Testis (tissue), 3 donors: ENCODE measurements around the gene GRIP1. TPM values are rescaled to one million over a fixed set of nuclear protein-coding genes. Genes with fewer than 3 reads are reported as not detected.
A peak's percentile ranks its signal among the peaks of the same experiment; 100 is the strongest.

Experiments
- DNase-seq: peaks from one replicate; pipeline ENCODE4 v3.0.0-alpha.2; 2019
- H3K27ac ChIP-seq, 2 donors: fragments of 200-600 bp; sonication (generic); one replicate each; pipeline ENCODE4 v1.5.1; 2019
- H3K27me3 ChIP-seq: fragments of 200-600 bp; sonication (generic); one replicate; pipeline ENCODE4 v1.5.1; 2019
- H3K36me3 ChIP-seq: fragments of 200-600 bp; sonication (generic); one replicate; pipeline ENCODE4 v1.5.1; 2017; ENCODE audit warnings: low read depth; ENCODE audit errors: missing control alignments
- H3K4me1 ChIP-seq: fragments of 200-600 bp; sonication (generic); one replicate; pipeline ENCODE4 v1.5.1; 2019
- H3K4me3 ChIP-seq, 2 donors: fragments of 200-600 bp; sonication (generic); one replicate each; pipeline ENCODE4 v1.5.1; 2017 to 2019
- H3K9me3 ChIP-seq: fragments of 200-600 bp; sonication (generic); one replicate; pipeline ENCODE4 v1.5.1; 2017
- POLR2A ChIP-seq: fragments of 450-650 bp; IDR thresholded peaks from one replicate; pipeline ENCODE4 v1.6.1; 2017; ENCODE audit warnings: antibody characterized with exemption, mild to moderate bottlenecking, moderate library complexity
- WGBS, 2 donors: methylation state at CpG; one replicate each; pipeline ENCODE4 v1.1.5; 2018; 5-methylcytosine and 5-hydroxymethylcytosine counted together
- intact Hi-C: fragments of 100-400 bp; cut with DNase I; formaldehyde crosslinking; loops from one replicate; pipeline ENCODE4 v1.15.1; 2023; ENCODE audit warnings: low total_unique reads
- polyA plus RNA-seq: library from polyadenylated mRNA; stranded (reverse); fragments of 350-450 nt; fragmentation: Illumina TruSeq; extraction: RNeasy Lipid Tissue Mini Kit (QIAGEN cat#74804); gene quantifications from one replicate; pipeline ENCODE4 v1.2.3, GENCODE V29; 2014; ENCODE audit warnings: low read depth, low replicate concordance; ENCODE audit not compliant: insufficient read depth
- total RNA-seq, 2 donors: library from RNA; depleted of rRNA; stranded (reverse); fragments of >200 nt; gene quantifications; one replicate each; pipeline ENCODE4 v1.2.3, GENCODE V29; 2016
- TF ChIP-seq, protein P1 (sequence below), 3 experiments: fragments of 450-650 bp in 2 of 3; fragments of 200-600 bp in 1 of 3; sonication (generic) in 1 of 3; IDR thresholded peaks; one replicate each; pipeline ENCODE4 v1.5.1; 2016 to 2019; ENCODE audit warnings: antibody characterized with exemption in 3 of 3, mild to moderate bottlenecking in 2 of 3, moderate library complexity in 1 of 3

The GRIP1 gene
- total and polyA plus RNA-seq, 3 donors from 2014 or later: 12.0 to 14.0 (median 12.9) TPM

- Histone ChIP-seq H3K4me3 (no peak overlapping the region), H3K27me3 (no peaks in the 10 kb centered on the region), H3K36me3 (no peaks in the 10 kb centered on the region), H3K27ac (no peak overlapping the region), H3K9me3 (no peaks in the 10 kb centered on the region), H3K4me1 (no peaks in the 10 kb centered on the region)
- intact Hi-C loops: no loop called here
- no peak for DNase-seq
- TF ChIP-seq, protein P1, sequence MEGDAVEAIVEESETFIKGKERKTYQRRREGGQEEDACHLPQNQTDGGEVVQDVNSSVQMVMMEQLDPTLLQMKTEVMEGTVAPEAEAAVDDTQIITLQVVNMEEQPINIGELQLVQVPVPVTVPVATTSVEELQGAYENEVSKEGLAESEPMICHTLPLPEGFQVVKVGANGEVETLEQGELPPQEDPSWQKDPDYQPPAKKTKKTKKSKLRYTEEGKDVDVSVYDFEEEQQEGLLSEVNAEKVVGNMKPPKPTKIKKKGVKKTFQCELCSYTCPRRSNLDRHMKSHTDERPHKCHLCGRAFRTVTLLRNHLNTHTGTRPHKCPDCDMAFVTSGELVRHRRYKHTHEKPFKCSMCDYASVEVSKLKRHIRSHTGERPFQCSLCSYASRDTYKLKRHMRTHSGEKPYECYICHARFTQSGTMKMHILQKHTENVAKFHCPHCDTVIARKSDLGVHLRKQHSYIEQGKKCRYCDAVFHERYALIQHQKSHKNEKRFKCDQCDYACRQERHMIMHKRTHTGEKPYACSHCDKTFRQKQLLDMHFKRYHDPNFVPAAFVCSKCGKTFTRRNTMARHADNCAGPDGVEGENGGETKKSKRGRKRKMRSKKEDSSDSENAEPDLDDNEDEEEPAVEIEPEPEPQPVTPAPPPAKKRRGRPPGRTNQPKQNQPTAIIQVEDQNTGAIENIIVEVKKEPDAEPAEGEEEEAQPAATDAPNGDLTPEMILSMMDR (IDR thresholded peaks at IDR 0.05): no peak
- TF ChIP-seq POLR2A: no peak
Observed at GRCh38 chr12:66359300-66359699, 319.6 kb downstream of the GRIP1 start.

GRCh38 chr12:66354291-66354690 lies 324.6 kb downstream of the GRIP1 start:
- WGBS, 2 donors: 80 to 86% methylated on average over 6 of the region's 6 CpGs
- H3K27me3 ChIP-seq: no peaks in the 10 kb centered on the region
- no peak for TF ChIP-seq POLR2A
- TF ChIP-seq, protein P1 (IDR thresholded peaks at IDR 0.05): no peak
- no peak for DNase-seq
- H3K36me3 ChIP-seq: no peaks in the 10 kb centered on the region
- H3K27ac ChIP-seq: no peak overlapping the region
- H3K4me1 ChIP-seq: no peaks in the 10 kb centered on the region
- H3K4me3 ChIP-seq: no peak overlapping the region
- H3K9me3 ChIP-seq: no peaks in the 10 kb centered on the region
- intact Hi-C loops: no loop called here

GRCh38 chr12:66352899-66353298 lies 326.0 kb downstream of the GRIP1 start:
- no peaks in the 10 kb centered on the region for H3K4me1 ChIP-seq
- H3K9me3 ChIP-seq: no peaks in the 10 kb centered on the region
- H3K27me3 ChIP-seq: no peaks in the 10 kb centered on the region
- TF ChIP-seq, protein P1 (IDR thresholded peaks at IDR 0.05): no peak
- no peak for TF ChIP-seq POLR2A
- H3K27ac ChIP-seq: no peak overlapping the region
- WGBS, 2 donors: 90 to 97% methylated on average over 8 of the region's 8 CpGs
- intact Hi-C loops: no loop called here
- no peak for DNase-seq
- no peak overlapping the region for H3K4me3 ChIP-seq
- no peaks in the 10 kb centered on the region for H3K36me3 ChIP-seq

GRCh38 chr12:66352197-66352596 lies 326.7 kb downstream of the GRIP1 start:
- H3K4me1 ChIP-seq: no peaks in the 10 kb centered on the region
- no peaks in the 10 kb centered on the region for H3K9me3 ChIP-seq
- TF ChIP-seq POLR2A: no peak
- TF ChIP-seq, protein P1 (IDR thresholded peaks at IDR 0.05): no peak
- peak; percentile 33 for DNase-seq
- 84 to 85% methylated on average over 9 of the region's 9 CpGs for WGBS, 2 donors
- no peaks in the 10 kb centered on the region for H3K27me3 ChIP-seq
- H3K27ac ChIP-seq: no peak overlapping the region
- intact Hi-C loops: no loop called here
- no peaks in the 10 kb centered on the region for H3K36me3 ChIP-seq
- H3K4me3 ChIP-seq: no peak overlapping the region

DNA sequence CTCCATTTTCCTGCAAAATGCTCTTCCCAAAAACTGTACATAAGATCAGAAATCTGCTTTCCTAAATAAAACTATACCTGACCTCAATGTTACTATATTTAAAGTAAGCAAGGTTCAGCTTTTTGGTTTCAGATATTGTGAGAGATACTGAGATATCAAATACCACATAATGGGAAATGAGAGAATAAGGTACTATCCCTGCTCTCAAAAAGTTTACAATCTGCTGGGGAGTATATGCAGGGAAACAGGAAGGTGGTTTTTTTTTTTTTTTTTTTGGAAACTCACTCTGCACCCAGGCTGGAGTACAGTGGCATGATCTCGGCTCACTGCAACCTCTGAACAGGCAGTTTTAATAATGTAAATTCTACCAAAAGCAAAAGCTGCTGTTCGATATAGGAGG lies 327.6 kb downstream of the GRIP1 start:
- Histone ChIP-seq H3K27ac (no peak overlapping the region), H3K9me3 (no peaks in the 10 kb centered on the region), H3K27me3 (no peaks in the 10 kb centered on the region), H3K4me3 (no peak overlapping the region), H3K36me3 (no peaks in the 10 kb centered on the region), H3K4me1 (no peaks in the 10 kb centered on the region)
- intact Hi-C loops: no loop called here
- WGBS, 2 donors: 80 to 96% methylated on average over 2 of the region's 2 CpGs
- no peak for TF ChIP-seq POLR2A
- TF ChIP-seq, protein P1 (IDR thresholded peaks at IDR 0.05): no peak
- DNase-seq: no peak
